Psoas muscle (tissue), 8 donors: ENCODE measurements around the gene ALDH3A1. TPM values are rescaled to one million over a fixed set of nuclear protein-coding genes. Genes with fewer than 3 reads are reported as not detected.

Experiments used
- ATAC-seq, 4 donors: fragments of 200-7000 bp; cut with Tn5 transposase; one replicate each; pipeline ENCODE4 v1.9.1; 2020; ENCODE audit warnings: moderate library complexity in 3 of 4, mild to moderate bottlenecking in 2 of 4
- DNase-seq, 2 donors: peaks; one replicate each; pipeline ENCODE4 v3.0.0-alpha.2; 2020
- H3K27ac ChIP-seq: fragments of 200-600 bp; one replicate; pipeline ENCODE4 v1.8.0; 2022
- H3K27me3 ChIP-seq, 3 donors: fragments of 200-600 bp in 1 of 3; one replicate each; pipeline versions ENCODE4 v1.6.1 to v1.8.0; 2013 to 2022; ENCODE audit warnings: low read length in 2 of 3, mild to moderate bottlenecking in 2 of 3, moderate library complexity in 1 of 3; ENCODE audit not compliant: insufficient read depth in 3 of 3
- H3K36me3 ChIP-seq, 2 donors: fragments of 200-600 bp in 1 of 2; one replicate each; pipeline versions ENCODE4 v1.6.1 to v1.8.0; 2013 to 2022; ENCODE audit warnings: low read depth in 1 of 2, mild to moderate bottlenecking in 1 of 2, moderate library complexity in 1 of 2; ENCODE audit not compliant: insufficient read depth in 1 of 2
- H3K4me1 ChIP-seq: fragments of 200-600 bp; one replicate; pipeline ENCODE4 v1.8.0; 2022
- H3K4me3 ChIP-seq: fragments of 200-600 bp; one replicate; pipeline ENCODE4 v1.8.0; 2022; ENCODE audit warnings: mild to moderate bottlenecking
- H3K9me3 ChIP-seq: fragments of 200-600 bp; one replicate; pipeline ENCODE4 v1.8.0; 2022
- WGBS, 3 donors: extraction: QIAGEN DNeasy Blood & Tissue Kit; methylation state at CpG; one replicate each; pipeline versions ENCODE4 v1.1.6 to v1.1.7; 2013; 5-methylcytosine and 5-hydroxymethylcytosine counted together
- intact Hi-C, 2 donors: fragments of 100-400 bp; cut with DNase I; formaldehyde crosslinking; loops; one replicate each; pipeline versions ENCODE4 v1.11.0 to v1.14.2; 2022
- polyA plus RNA-seq, 3 donors: library from polyadenylated mRNA; stranded (reverse); fragments of 200-250 nt; gene quantifications; one replicate each; pipeline ENCODE4 v1.2.3, GENCODE V29; 2013
- total RNA-seq, 4 donors: library from RNA; stranded (reverse); fragmentation: NEBNext Ultra II Directional in 2 of 4; extraction: Animal tissue kit (Norgen Biotek cat#: 25700) in 2 of 4; gene quantifications; one replicate each; pipeline versions ENCODE4 v1.2.1 to v1.2.4, GENCODE V29; 2021 to 2023
- TF ChIP-seq, protein P1 (sequence below): fragments of 200-600 bp; IDR thresholded peaks from one replicate; pipeline ENCODE4 v1.8.0; 2022; ENCODE audit warnings: antibody characterized with exemption
- donor health status: healthy with polysubstance abuse.
- donor health status: DM: no; HTN: no; CAD: no; lungs with moderate emphysema.
- donor health status: Bipolar disorder and iron deficiency.
- donor health status: healthy.
- donor health status: DM: yes; HTN: yes; CAD: no.
- donor health status: DM: no; HTN: no; CAD: no.
- donor health status: DM: no; HTN: no; CAD: no.
- donor health status: DM: yes; HTN: yes; CAD: no.

ALDH3A1 gene
- total and polyA plus RNA-seq, 7 donors: 0.05 to 6.5 (median 0.18) TPM; not detected in 1

DNA sequence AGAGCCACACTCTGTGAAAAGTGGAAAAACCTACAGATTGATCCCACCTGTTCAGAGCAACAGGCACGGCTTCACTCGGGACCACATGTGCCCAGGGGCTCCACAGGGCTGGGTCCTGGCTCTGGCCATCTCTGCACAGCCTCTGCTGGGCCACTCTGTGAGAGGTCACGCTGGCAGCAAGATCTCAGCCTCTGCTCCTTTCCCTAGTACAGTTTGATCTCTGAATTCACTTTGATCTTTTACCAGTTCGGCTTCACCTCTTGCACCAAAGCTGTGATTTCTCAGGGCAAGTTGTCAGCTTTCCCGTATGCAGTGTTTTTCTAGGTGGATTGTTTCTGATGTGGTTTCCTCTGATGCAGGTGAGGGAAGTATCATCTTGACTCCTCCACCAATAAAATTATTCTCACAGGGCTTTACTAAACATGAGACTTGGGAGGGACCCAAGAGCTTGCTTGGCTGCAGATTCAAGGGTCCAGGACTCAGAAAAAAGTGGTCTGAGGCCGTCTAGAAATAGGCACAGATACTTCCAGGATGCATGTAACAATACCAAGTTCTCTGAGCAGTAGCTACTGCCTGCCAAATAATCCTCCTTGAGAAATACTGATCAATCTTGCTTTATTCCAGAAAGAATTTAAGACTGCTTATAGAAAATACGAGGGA is 24.0 kb upstream of the ALDH3A1 start:
- H3K27me3 ChIP-seq: no peaks in the 10 kb centered on the region
- H3K4me3 ChIP-seq: no peak overlapping the region
- peaks cover 0 to 48% of the 10 kb centered on the region in 2 donors for H3K36me3 ChIP-seq
- no peaks in the 10 kb centered on the region for H3K4me1 ChIP-seq
- H3K9me3 ChIP-seq: no peaks in the 10 kb centered on the region
- ATAC-seq: no peak
- intact Hi-C loops: no loop called here
- DNase-seq: no peak
- TF ChIP-seq, protein P1, sequence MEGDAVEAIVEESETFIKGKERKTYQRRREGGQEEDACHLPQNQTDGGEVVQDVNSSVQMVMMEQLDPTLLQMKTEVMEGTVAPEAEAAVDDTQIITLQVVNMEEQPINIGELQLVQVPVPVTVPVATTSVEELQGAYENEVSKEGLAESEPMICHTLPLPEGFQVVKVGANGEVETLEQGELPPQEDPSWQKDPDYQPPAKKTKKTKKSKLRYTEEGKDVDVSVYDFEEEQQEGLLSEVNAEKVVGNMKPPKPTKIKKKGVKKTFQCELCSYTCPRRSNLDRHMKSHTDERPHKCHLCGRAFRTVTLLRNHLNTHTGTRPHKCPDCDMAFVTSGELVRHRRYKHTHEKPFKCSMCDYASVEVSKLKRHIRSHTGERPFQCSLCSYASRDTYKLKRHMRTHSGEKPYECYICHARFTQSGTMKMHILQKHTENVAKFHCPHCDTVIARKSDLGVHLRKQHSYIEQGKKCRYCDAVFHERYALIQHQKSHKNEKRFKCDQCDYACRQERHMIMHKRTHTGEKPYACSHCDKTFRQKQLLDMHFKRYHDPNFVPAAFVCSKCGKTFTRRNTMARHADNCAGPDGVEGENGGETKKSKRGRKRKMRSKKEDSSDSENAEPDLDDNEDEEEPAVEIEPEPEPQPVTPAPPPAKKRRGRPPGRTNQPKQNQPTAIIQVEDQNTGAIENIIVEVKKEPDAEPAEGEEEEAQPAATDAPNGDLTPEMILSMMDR: no peak
- H3K27ac ChIP-seq: no peak overlapping the region
- 57 to 60% (median 58%) methylated on average over 7 of the region's 7 CpGs for WGBS, 3 donors

DNA sequence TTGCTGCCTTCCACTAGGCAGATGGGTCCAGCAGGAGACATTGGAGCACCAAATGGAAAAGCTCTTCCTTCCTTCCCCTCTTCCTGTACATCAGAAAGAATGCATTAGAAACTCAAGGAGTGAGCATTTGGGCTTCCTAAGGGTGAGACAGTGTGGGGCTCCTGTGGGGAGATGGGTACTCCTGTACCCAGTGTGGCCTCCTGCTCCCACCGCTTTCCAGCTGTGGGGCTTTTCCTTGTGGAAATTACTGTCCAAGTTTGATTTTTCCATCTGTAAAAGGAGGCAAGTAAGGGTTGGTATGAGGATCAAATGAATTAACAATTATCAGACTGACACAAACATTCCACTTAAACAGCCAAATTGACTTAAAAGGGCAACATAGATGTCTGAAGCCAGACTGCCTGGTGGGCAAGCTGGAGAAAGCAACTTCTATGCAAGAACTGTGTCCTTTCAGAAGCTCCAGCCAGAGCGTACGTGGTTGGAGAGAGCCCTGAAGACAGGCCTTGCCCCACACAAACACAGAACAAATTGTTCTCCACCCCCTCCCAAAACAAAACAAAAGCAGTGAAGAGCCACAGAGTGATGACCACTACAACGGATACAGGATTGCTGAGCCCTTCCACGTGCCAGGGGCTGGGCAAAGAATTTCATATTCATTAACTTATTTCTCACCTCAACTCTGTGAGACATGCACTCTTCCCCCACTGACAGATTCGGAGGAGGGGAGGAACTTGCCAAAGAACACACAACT is 23.1 kb upstream of the ALDH3A1 start:
- intact Hi-C loops: no loop called here
- ATAC-seq (no peak), DNase-seq (no peak)
- Histone ChIP-seq H3K27ac (no peak overlapping the region), H3K27me3 (no peaks in the 10 kb centered on the region), H3K9me3 (no peaks in the 10 kb centered on the region), H3K4me3 (no peak overlapping the region), H3K4me1 (no peaks in the 10 kb centered on the region), H3K36me3 (peaks cover 0 to 39% of the 10 kb centered on the region in 2 donors)
- WGBS, 3 donors: 66 to 83% (median 72%) methylated on average over 6 of the region's 6 CpGs
- TF ChIP-seq, protein P1: no peak

DNA sequence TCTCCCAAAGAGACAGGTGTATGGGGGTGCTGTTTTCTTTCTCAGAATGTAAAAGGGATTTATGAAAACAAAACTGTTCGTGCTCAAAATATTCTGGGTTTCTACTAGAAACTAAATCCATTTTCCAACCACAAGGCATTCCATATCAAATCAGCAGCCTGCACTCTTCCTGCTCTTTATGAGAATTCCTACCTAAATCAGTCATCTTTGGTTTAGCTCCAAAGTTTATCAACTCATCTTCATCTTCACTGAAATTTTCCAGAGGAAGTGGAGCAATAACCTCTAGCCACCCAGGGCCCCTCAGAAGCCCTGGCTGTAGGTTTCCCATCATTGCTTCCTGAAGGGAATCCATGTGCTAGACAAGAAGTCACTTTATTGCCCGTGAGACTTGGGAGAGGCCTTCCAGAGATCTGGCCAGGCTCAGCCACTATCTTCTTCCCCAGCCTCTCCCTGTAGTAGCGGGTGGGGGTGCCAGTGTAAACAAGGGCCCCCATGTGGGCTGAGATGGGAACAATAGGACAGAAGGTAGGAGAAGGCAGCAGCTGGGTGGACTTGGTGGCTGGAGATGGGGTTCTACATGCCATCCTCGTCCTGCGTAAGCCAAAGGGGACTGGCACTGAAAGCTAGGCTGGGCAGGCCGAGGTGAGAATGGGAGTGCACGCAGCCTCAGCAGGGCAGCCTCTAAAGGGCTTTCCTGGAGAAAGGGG is 22.0 kb upstream of the ALDH3A1 start:
- intact Hi-C loops: loop anchor here in 1 of 2 donors (5.0 to 10.0 kb wide), 2 partner anchors 123 to 405 kb away; partner anchors contain the start of genes ALDH3A2 and B9D1
- Histone ChIP-seq H3K27me3 (no peaks in the 10 kb centered on the region), H3K4me1 (no peaks in the 10 kb centered on the region), H3K9me3 (no peaks in the 10 kb centered on the region), H3K36me3 (peaks cover 0 to 28% of the 10 kb centered on the region in 2 donors), H3K27ac (no peak overlapping the region), H3K4me3 (no peak overlapping the region)
- no peak for ATAC-seq
- no peak for DNase-seq
- TF ChIP-seq, protein P1: no peak
- 75 to 79% (median 76%) methylated on average over 7 of the region's 7 CpGs for WGBS, 3 donors

DNA sequence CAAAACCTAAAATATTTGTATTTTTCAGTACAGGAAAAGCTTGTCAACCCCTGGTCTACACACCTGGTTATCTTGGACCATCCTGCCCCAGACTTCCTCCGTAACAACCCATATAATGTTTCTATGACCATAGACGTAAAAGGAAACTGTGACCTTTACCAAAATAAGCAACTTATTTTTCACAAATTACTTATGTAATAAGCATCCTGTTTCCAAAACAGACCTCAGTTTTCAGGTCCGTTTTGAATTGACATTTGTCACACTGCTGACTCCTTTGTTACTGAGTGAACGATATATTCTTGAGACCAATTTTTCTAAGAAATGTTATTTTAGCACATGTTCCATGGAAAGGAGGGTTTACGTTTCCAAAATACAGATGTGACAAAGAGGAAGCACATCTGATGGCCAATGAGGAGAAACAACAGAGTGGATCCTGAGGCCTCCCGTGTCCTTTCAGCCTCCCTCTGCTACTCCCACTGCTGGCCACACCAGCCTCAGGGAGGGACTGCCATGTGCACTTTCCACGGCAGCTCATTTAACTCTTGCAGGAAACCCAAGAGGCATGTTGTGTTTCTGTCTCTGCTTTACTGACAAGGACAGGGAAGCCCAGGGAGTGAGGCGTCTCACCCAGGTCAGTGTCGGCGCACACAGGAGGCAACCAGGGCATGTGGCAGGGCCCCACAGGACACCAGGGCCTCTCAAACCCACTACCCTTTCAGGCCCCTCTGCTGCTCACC is 20.1 kb upstream of the ALDH3A1 start:
- Histone ChIP-seq H3K27me3 (no peaks in the 10 kb centered on the region), H3K27ac (no peak overlapping the region), H3K36me3 (peaks cover 0 to 12% of the 10 kb centered on the region in 2 donors), H3K9me3 (no peaks in the 10 kb centered on the region), H3K4me3 (no peak overlapping the region), H3K4me1 (no peaks in the 10 kb centered on the region)
- ATAC-seq (no peak), DNase-seq (no peak)
- TF ChIP-seq, protein P1: no peak
- 54 to 64% (median 56%) methylated on average over 10 of the region's 10 CpGs for WGBS, 3 donors
- intact Hi-C loops: loop anchor here in 1 of 2 donors (5.0 to 10.0 kb wide), 2 partner anchors 121 to 403 kb away; partner anchors contain the start of genes ALDH3A2 and B9D1
